ENCODE results near the gene MAP1B.

- no peak for TF ChIP-seq FOXK2 (IDR thresholded peaks at IDR 0.05)
- no peak for TF ChIP-seq TARDBP (IDR thresholded peaks at IDR 0.05)
- no peak for TF ChIP-seq SP1 (IDR thresholded peaks at IDR 0.05)
- no peak for TF ChIP-seq LEF1 (IDR thresholded peaks at IDR 0.05; ENCODE audit: borderline replicate concordance)
- no peak for TF ChIP-seq ZNF384 (IDR thresholded peaks at IDR 0.05)
- no peak for TF ChIP-seq FOXM1 (IDR thresholded peaks at IDR 0.05; ENCODE audit: borderline replicate concordance)
- TF ChIP-seq ELF4 (IDR thresholded peaks at IDR 0.05), result no peak
- no peak for TF ChIP-seq FOXA1 (IDR thresholded peaks at IDR 0.05)
- no peak for TF ChIP-seq SUZ12 (IDR thresholded peaks at IDR 0.05)
- no peak for TF ChIP-seq NFRKB (IDR thresholded peaks at IDR 0.05)
- no peak for TF ChIP-seq BHLHE40 (IDR thresholded peaks at IDR 0.05; ENCODE audit: borderline replicate concordance)
- TF ChIP-seq ARNT (IDR thresholded peaks at IDR 0.05), result no peak
- TF ChIP-seq PKNOX1 (IDR thresholded peaks at IDR 0.05), result no peak
- TF ChIP-seq CTBP1 (IDR thresholded peaks at IDR 0.05; ENCODE audit: borderline replicate concordance), result no peak
Measured at GRCh38 chr5:72115296-72115695, 8.0 kb downstream of the MAP1B start.
